HG03025 (cell line): ENCODE results near the gene MAST4.
"Not testable (repeated sequence)": the region's sequence is repeated elsewhere in the genome, so short reads cannot be mapped to it uniquely, and the experiment has no call there.

Source experiments
- ATAC-seq: cut with Tn5 transposase; IDR thresholded peaks from one replicate; pipeline ENCODE4 v1.9.1; 2021; ENCODE audit warnings: mild to moderate bottlenecking, moderate library complexity; ENCODE audit not compliant: unreplicated experiment, low FRiP score

Gene MAST4

GRCh38 chr5:67163863-67164595 lies 567.8 kb downstream of the MAST4 start:
- ATAC-seq = no peak

GRCh38 chr5:67164856-67165525 lies 568.8 kb downstream of the MAST4 start:
- ATAC-seq = no peak

- ATAC-seq = peak; percentile 80
Measured at GRCh38 chr5:67165526-67166459, 569.6 kb downstream of the MAST4 start.

- ATAC-seq = peak; percentile 67
Measured at GRCh38 chr5:67166460-67167285, 570.5 kb downstream of the MAST4 start.

GRCh38 chr5:67168069-67168468 lies 571.9 kb downstream of the MAST4 start:
- ATAC-seq = no peak

GRCh38 chr5:67170767-67171166 lies 574.6 kb downstream of the MAST4 start:
- no peak for ATAC-seq

- not testable (repeated sequence) for ATAC-seq
Measured at GRCh38 chr5:67173351-67173750, 577.2 kb downstream of the MAST4 start.

- ATAC-seq = no peak
Measured at GRCh38 chr5:67173959-67174358, 577.8 kb downstream of the MAST4 start.

GRCh38 chr5:67176936-67177335 lies 580.7 kb downstream of the MAST4 start:
- ATAC-seq = no peak

GRCh38 chr5:67178085-67178484 lies 581.9 kb downstream of the MAST4 start:
- no peak for ATAC-seq

- ATAC-seq = no peak
Measured at GRCh38 chr5:67178966-67179365, 582.8 kb downstream of the MAST4 start.

GRCh38 chr5:67179697-67180361 lies 583.6 kb downstream of the MAST4 start:
- ATAC-seq = no peak

GRCh38 chr5:67181648-67182221 lies 585.5 kb downstream of the MAST4 start:
- no peak for ATAC-seq

GRCh38 chr5:67182301-67182790 lies 586.2 kb downstream of the MAST4 start:
- no peak for ATAC-seq

GRCh38 chr5:67183859-67184258 lies 587.7 kb downstream of the MAST4 start:
- ATAC-seq = no peak

- ATAC-seq = no peak
Measured at GRCh38 chr5:67187006-67187715, 591.0 kb downstream of the MAST4 start.

GRCh38 chr5:67188274-67189078 lies 592.3 kb downstream of the MAST4 start:
- ATAC-seq = no peak

- ATAC-seq = no peak
Measured at GRCh38 chr5:67189079-67189354, 592.8 kb downstream of the MAST4 start.
